ENCODE measurements around the gene SHROOM3.
A peak's percentile ranks its signal among the peaks of the same experiment; 100 is the strongest.

Gene SHROOM3

DNA sequence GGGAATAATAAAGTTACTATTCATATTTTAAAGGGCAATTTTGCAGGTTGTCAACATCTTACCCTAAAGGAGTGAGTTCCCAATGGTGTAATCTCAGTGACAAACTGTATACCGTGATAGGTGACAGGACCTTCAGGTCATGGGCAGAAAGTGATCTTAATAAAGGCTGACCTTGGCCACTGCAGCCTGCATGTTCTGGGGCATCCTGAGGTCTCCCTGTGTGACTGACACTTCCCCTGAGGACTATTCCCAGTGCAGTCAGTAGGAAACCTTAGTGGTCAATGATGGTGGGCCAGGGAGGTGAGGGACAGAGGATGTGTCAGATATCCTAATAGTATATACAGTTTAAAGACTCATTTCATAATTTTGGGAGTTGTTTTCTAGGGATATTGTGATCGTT is 137.2 kb downstream of the SHROOM3 start:
- no peak for DNase-seq

DNA sequence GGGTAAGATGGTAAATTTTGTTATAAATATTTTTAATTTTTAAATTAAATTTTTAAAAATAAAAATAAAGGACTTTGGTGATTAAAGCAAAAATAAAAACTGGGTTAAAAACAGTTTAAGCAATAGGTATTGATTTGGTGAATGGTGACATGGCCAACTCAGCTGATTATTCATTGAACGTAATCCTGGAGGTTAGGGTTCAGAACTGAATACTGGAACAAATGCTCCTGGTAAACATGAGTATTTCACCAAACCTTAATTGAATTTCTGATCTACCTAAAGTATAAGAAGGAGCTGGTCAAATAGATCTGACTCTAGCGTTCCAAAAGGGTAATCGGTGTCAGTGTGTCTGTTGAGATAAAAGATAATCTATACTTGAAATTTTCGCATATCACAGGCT is 141.8 kb downstream of the SHROOM3 start:
- no peak for DNase-seq

DNA sequence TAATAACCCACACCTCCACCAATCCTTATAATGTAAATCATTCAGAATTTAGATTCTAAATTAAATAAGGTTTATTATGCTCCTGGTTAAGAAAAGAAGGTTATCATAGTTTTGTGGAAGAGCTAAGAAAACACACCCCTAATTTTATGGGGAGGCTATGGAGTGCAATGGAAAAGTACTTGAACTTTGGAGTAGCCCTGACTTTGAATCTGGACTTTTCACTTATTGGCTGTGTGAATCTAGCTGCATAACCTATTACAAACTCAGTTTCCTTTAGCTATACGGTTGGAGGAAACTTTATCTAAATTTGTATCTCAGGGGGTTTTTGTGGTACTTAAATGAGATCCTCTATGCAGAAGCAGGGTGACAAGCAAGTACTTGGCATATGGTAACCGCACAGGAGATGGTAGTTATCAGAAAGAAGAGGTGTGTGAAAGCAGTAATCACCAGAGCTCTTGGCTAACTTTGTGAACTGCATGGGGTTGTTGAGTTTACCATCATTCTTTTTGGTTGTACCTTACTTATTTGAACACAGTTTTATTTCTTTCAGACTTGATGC is 143.1 kb downstream of the SHROOM3 start:
- DNase-seq: no peak

DNA sequence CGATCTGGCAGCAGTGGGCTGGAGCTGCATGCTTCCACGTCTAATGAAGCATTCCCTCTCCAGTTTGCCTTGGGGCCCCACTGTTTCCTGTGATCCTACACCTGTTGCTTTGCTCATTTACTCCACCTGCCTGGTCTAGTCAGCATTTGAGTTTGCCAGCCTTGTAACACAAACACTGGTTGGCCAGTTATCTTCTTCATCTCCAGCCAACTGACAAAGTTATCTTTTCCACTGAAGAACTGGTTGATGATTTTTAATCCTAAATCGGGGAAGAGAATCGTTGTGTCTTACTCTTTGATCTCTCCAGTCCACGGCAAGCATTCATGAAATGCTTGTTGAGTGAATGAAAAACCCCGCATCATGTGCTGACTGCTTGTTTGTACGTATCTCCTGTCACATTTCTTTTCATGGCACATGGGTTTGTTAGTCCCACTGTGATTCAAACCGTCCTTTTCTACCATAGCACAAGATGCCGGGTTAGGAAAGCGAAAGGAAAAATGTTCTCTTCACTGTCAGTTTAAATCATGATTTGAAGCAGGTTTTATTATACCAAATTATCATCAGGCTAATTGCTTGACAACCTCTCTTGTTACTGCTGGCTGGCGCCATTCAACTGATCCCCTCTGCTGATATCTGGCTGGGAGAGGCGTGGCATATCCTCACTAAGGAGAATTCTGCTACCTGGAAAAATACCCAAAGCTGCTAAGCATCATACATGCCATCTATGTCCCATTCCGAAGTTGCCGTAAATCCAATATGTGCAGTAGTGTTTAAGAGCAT is 144.8 kb downstream of the SHROOM3 start:
- DNase-seq: no peak

DNA sequence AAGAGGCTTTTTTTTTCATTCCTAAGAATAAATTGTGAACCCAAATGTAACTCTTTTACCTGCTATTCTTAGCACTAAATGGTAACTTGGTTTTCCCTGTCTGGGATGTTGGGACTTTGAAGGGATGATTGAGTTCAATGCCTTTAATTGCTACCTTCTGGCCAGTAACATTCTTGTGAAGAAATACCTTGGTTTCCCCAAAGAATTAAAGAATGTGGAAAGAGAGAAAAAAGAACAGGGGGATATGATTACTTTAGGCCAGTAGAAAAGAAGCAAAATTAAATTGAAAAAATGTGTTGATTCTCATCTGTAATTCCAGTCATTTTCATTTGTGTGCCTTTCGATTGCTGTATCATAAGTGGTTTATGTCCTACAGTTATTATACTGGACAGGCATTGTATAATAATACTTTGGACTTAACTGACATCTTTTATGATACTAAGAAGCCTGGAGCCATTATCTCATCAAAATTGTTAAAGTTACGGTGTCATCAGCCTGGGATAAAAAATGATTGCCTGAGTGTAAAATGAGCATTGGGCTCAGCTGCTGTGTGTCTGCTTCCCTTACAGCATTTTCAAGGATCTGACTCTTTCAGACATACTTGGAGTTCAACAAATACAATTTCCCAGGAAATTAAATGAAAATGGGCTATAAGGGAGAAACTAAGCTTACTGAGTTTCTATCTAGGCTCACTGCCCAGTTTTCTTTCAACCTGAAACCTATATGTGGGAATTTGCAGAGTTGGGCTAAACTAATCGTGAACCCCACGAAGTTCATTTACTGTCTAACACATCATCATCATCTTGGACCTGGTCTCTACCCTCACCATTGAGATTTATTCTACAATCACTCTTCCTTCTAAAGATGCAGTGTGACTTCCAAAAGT is 146.3 kb downstream of the SHROOM3 start:
- DNase-seq: no peak

DNA sequence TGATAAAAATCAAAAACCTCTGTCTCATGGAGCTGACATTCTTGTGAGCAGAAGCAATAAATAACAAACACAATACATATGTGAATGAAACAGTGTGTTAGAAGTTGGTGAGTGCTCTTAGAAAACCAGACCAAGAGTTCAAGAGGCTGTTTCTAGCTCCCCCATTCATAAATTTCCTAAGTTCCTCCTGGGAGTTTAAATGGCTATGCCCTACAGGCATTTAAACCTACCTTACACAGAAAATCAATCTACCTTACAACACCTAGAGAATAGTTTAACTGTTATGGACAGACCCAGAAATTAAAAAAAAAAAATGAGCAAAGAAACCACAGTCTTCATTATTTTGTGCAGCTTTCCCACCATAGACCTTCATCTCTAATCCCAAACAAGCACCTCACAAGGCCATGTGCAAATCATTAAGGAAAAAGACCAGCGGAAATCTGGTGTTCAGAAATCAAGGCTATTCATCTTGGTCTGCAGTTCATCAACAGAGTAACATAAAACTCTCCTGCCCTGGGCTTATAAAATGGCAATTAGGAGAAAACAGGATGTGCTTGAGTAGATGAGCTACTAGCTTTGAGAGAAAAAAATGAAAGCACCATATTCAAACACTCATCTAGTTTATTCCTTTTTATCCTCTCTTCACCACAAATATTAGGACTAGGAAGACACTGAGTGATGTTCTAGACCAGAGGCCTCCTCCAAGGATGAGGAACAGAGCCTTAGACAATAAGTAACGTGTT is 147.2 kb downstream of the SHROOM3 start:
- DNase-seq: no peak

DNA sequence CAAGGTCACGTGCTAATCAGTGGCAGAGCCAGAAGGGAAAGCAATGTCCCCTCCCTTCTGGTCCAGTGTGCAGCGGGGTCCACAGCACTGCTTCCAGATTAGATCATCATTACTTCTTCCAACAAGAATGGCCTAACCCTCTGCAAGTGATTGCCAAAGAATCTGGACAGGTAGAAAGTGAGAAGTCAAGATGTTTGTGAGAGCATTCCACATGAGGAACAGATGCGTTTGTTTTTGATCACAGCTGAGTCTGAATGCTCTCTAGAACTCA is 147.7 kb downstream of the SHROOM3 start:
- DNase-seq: no peak

DNA sequence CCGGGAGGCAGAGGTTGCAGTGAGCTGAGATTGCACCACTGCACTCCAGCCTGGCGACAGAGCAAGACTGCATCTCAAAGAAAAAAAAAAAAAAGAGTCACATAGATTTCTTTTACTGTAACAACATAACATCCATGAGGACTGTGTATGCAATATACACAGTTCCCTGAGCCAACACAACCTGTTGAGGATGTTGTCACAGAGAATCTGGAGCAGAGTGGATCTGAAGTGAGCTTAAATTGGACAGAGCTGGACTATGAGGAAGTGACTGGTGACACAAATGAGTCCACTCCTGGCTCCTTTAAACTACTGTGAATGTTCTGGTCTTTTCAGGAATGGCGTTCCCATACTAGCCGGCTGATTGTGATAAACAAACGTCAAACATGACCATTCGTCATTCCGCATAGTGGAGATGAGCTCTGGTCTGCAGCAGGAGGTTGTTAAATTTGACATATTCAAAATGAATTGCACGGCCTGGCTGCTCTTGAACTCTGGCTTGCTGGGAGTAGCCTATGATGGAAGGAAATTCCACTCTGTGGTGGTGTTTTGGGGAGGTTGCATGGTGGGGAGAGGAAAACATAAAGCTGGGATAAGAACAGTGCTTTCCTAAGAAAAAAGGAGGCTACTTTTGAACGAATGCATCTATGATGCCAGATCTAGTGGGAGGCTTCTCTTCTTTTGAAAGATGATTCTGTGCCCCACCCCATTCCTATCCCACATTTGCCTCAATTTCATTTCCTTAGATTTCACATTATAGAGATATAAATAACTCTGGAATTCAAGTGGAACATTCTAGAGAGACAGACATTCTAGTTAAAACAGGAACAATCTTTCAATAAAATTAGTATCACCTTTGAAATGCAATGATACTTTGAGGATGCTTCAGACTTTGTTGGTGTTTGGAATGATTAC is 149.5 kb downstream of the SHROOM3 start:
- DNase-seq: no peak

DNA sequence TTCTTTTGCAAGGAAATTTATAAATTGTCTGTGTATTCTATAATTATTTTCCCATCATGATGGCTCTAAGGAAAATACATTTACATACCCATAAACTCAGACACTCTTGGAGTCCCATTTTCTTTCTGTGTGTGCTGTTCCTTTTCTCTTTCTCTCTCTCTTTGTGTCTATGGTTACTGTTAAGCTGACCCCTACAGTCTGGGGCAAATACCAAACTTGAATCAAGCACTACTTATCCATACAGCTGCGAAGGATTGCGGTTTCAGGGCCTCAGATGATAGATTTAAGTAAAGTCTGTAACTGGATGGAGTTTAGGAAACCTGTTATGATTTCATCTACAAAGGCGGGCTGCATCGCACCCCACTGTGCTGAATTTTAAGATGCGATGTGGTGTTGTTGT is 150.2 kb downstream of the SHROOM3 start:
- no peak for DNase-seq

DNA sequence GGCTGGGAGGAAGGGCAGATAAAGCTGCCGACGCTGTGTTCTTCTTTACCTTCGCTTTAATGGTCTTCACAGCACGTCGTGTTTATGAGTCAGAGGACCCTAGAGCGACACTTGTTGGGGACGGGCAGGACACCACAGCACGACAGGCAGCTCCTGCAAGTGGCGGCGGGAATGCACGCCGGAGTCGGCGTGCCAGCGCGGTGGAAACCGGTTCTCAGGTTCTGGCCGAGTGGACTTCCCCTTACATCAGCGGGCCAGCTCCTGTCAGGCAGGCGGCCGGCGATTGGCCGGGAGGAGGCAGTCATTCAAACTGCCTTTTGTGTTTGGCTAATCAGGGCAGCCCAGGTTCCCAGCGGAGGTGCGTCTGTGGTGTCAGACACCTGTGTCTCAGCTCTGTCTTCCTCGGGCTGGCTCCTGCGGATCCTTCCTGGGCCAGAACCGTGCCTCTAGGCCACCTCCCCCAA is 150.9 kb downstream of the SHROOM3 start:
- DNase-seq: peak; percentile 14

DNA sequence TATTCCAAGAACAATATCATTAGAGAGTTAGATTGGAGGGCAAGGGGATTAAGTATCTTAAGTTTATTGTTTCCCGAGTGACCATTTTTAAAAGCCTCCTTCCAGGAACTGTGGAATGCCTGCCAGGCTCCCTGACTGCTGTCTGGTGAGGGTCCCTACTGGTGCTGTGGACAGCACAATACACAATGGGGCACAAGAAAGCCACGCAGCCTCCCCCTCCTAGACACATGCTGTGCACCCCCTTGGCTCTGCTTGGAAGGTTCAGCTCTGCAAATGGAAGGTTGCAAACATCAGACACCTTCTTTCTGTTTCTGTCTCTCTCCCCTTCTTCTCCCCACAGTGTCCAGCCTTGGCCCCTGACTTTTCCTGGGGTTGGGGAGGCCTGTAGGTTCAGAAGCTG is 153.2 kb downstream of the SHROOM3 start:
- no peak for DNase-seq

DNA sequence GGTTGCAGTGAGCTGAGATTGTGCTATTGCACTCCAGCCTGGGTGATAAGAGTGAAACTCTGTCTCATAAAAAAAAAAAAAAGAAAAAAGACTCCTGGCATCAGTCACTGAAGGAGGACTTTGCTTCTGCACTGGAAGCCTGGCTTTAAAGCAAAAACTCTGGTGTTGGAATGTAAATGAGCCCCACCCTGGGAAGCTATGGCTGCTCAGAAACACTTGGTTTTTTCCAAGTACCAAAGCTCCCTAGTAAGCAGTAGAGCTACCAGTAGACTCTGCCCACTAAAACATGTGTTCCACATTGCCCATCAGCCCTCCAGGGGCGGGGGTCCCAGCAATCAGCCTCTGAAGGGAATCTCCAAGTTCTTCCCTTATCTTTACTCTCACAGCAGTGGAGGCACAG is 154.4 kb downstream of the SHROOM3 start:
- no peak for DNase-seq

DNA sequence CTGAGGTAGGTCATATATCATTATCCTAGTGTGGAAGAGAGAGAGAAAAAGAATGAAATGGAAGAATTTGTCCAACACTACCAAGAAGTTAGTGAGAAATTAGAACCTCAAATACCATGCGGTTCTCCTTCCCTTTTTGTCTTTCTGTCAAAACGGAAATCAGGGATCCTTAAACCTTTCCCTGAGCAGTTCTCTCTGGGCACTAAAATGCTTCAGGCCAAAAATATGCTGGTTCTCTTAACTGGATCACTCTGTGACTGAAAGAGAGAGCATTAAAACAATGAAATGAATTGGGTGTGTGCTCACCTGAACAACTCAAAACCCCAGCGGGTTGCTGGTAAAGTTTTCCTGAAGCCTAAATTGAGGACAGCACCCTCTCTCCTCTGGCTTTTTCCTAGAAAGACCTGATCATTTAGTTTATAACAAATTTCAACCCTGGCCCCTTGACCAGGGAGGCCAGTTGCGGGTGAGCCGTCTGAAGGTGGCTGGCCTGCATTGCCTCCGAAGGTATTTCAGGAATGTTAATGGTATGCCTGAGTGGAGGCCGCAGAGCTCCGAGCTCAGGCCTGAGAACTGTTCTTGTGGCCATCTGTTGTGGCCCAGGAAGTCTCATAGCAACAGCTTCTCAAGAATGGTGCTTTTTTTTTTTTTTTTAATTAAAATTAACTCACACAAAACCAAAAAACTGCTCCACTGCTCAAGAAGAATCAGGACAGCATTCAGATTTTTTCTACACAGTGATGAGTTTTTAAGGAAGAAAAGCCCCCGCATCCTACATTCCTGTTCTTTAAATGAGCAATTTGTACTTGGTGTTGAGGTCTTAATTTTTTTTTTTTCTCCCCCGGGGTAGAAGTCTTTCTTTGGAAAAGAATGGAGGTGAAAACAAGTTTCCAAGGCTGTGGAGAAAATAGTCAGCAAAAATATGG is 155.1 kb downstream of the SHROOM3 start:
- no peak for DNase-seq

DNA sequence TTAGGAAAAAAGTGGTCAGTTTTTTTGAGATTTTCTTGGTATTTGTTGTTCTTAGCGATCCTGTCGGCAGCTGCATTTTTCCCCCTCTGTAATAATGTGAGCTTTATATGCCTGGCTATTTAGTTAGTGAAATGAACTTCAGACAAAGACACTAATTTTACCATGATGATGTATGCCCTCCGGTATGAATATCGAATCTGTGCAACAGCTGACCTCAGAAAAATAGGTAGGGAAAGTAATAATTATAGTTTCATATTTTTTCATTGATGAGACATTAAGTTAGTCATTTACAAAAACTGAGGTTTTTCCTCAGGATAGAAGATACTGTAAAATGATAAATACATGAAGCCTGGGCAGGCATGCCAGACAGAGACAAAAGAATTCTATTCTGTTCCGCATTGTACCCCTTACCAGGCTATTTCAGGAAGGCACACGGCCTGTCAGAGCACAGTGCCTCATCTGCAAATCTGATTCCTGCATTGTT is 155.8 kb downstream of the SHROOM3 start:
- DNase-seq: no peak

DNA sequence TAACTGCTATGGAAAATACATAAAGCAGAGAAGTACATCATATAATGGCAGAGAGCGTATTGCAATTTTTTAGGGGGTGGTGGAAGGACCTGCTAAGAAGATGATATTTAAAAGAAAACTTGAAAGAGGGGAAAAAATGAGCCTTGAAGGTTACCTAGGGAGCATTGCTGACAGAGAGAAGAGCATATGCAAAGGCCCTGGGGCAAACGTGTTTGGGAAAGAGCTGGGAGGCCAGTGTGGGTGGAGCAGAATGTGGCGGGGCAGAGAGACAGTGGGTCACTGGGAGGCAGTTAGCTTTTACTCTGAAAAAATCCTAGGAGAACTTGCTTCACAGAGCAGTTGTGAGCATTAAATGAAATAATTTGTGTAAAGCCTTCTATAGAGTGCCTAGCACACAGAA is 157.0 kb downstream of the SHROOM3 start:
- DNase-seq: no peak

DNA sequence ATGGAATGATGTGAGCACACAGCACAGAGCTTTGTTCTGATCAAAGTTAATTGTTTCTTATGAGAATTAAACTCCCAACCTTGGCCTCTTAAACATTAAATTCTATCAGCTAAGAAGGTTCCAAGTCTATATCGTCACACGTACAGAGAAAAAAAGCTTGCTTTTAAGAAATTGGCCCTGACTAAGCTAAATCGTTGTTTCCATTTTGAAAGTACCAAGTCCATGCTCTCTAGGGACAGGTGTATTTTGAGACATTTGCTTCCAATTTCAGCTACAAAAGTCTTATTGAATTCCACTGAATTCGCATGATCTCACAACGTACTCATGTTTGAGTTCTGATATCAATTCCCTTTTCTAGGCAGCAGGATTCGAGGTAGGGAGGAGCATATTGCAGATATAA is 157.4 kb downstream of the SHROOM3 start:
- DNase-seq: no peak

DNA sequence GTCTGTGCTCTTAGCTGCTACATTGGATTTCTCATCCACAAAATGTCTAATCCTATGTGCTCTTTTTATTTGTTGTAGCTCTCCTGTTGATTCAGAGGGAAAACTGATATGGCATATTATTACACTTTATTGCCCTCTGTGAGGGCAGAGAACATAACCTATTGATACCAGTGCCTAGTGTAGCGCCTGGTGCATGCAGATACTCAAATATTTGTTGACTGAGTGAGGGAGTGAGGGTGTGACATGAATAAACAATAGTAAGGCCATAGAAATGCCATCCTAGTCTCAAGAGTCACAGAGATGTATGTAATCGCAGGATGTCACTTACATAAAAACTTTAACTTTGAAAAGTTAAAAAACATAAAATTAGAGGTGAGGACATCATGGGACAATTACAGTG is 159.1 kb downstream of the SHROOM3 start:
- no peak for DNase-seq

DNA sequence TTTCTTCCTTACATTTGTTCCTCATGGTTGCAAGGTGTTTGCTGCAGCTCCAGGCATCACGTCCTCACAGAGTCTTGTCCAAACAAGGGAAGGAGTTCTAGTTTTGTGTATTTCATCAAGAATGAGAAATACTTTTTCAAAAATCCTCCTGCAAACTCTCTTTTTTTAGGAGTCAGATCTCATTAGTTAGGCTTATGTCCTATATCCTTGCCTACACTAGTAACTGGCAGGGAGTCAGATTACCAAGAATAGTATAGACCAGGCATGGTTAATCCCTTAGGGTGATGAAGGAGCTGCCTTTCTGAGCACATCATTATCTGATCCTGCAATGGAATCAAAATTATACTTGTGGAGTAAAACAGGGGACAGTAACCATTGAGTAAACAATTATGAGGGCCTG is 160.4 kb downstream of the SHROOM3 start:
- no peak for DNase-seq

DNA sequence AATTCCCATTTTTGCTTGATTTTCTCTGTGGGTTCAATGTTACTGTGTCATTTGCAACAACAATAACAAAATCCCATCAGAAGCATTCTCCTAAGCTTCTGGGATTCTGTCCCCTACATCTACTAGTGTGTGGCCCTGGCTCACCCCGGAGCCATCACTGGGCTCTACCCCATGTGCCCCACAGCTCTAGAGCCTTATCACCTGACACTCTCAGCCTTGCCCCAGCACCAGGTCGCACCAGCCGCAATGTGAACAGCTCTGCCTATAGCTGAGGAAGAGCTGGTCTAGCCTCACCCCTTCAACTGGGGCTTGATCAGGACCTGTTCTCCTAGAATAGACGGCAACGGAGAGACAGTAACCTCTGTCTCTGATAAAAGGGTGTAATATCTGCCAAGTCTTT is 161.7 kb downstream of the SHROOM3 start:
- DNase-seq: no peak

DNA sequence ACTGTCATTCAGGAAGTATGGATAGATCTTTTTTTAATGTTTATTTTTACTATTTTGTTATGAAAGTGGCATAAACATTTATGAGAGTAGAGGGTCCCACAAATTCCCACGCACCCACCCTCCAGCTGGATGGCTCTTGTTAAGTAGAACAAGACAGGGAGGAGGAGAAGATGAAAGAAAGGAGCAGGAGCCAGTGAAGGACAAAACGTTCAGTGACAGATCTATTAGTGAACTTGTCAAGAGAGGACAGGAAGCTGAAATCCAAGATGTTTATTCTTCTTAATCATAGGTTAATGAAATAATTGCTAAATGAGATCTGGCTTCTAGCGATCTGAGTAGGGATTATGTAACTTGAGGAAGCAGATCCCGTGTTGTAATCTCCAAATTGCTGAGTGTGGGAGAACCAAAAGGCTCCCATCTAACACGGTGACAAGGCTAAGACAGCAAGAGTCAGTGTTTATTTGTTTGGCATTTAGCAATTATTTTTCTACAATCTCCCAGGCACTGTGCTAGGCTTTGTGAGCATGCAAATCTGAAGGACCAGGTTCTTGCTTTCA is 162.5 kb downstream of the SHROOM3 start:
- DNase-seq: no peak

DNA sequence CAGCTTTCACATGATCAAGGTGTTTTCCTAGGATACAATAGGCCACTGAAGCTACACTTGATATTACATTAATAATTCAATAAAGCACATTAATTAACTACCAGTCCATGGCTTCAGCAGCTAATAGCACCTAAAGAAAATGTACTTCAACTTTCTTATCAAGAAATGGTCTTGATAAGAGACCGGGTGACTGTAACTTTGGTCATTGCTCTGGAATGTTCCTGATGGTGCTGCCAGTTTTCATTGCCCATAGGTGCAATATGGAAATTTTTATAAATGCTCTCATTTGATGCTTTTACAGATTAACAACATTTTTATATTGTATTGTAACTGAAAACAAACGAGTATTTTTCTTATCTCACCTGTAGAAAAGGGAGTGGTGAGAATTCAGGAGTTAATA is 165.4 kb downstream of the SHROOM3 start:
- no peak for DNase-seq

All from activated CD8-positive, alpha-beta memory T cell treated with anti-CD3 and anti-CD28 coated beads, Interleukin-2, amount 50 U/mL, for 4 hours (primary cell).